Measurements from ENCODE around the gene GOLT1A. TPM values are rescaled to one million over a fixed set of nuclear protein-coding genes. Genes with fewer than 3 reads are reported as not detected.

Gene GOLT1A
- total RNA-seq, 2 experiments from 2014 or later, result not detected

GRCh38 chr1:204150702-204151551 is 62.9 kb downstream of the GOLT1A start:
- DNase-seq, result no peak
- peak overlapping the region; percentile 43 for H3K4me3 Mint-ChIP-seq
- POLR2A ChIA-PET, result no interaction called here

DNA sequence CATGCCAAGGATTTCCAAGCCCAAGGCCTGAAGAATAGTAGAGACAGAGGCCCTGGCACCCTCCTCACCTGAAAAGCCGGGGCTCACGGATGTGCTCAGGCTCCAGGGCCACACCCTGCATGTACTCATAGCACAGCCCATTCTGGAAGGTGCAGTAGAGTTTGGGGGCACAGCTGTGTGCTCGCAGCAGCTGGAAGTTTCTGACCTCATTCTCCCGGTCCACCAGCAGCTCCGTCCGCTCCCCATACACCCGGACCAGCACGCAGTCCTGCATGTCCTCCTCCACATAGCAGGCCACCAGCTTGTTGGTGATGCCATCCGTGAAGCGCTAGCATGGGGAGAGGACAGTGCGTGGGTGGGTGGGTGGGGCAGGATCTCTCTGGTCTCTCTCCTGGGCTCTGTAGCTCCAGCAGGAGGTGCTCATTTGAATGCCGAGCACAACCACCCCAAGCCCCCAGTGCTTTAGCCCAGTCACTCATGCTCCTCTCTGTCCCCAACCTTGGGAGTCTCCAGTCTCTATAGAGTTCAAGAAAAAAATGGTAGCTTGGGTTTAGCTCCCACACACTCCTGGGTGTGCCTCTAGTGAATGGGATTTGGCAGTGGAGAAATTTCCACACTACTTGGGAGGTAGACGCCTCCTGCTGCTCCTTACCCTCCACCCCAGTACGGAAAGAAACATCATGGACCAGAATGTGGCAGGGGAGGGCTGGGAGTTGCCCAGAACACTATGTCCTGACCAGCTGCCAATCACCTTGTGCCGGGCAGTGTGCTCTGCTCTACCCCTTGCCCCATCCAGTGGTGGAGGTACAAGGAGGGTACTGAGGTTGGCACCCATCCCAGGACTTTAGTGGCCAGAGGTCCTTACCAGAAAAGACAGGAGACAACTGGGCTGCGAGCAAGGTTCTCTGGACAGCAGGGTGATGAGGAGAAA is 63.9 kb downstream of the GOLT1A start:
- Mint-ChIP-seq H3K27me3 (peaks cover 19% of the 10 kb centered on the region), H3K9me3 (no peaks in the 10 kb centered on the region), H3K27ac (no peak overlapping the region), H3K4me1 (peaks cover 2% of the 10 kb centered on the region), H3K4me3 (peak overlapping the region; percentile 18), H3K36me3 (ENCODE audit: low read depth) (no peaks in the 10 kb centered on the region)
- DNase-seq, result no peak
- ChIA-PET POLR2A (no interaction called here), CTCF (interaction anchor here (1.6 kb wide), 1 partner anchor 13 kb away, joined by 5 read pairs; no protein-coding TSS in a partner anchor)

More at GRCh38 chr1:204150702-204151551, 62.9 kb downstream of the GOLT1A start:
- H3K27me3 Mint-ChIP-seq, result peaks cover 19% of the 10 kb centered on the region
- H3K36me3 Mint-ChIP-seq (ENCODE audit: low read depth), result no peaks in the 10 kb centered on the region
- peaks cover 2% of the 10 kb centered on the region for H3K4me1 Mint-ChIP-seq
- H3K9me3 Mint-ChIP-seq, result no peaks in the 10 kb centered on the region
- CTCF ChIA-PET, result interaction anchor here (0.6 to 1.6 kb wide), 2 partner anchors 12 to 292 kb away, joined by 3 to 5 read pairs; no protein-coding TSS in a partner anchor
- H3K27ac Mint-ChIP-seq, result no peak overlapping the region

GRCh38 chr1:204149107-204149506 is 64.7 kb downstream of the GOLT1A start:
- Mint-ChIP-seq H3K4me1 (peaks cover 2% of the 10 kb centered on the region), H3K9me3 (no peaks in the 10 kb centered on the region), H3K4me3 (no peak overlapping the region), H3K36me3 (ENCODE audit: low read depth) (no peaks in the 10 kb centered on the region), H3K27me3 (peaks cover 17% of the 10 kb centered on the region), H3K27ac (no peak overlapping the region)
- no peak for DNase-seq
- ChIA-PET CTCF (no interaction called here), POLR2A (no interaction called here)

Other genes starting within 250 kb of the GOLT1A start
- 1 to 10 TPM; 7.4 to 7.8 TPM for gene SOX13, start 140.9 kb downstream of the GOLT1A start, total RNA-seq
- under 1 TPM; 0.08 to 0.18 TPM for gene ETNK2, start 61.9 kb downstream of the GOLT1A start, total RNA-seq
- not detected for gene REN, start 47.7 kb downstream of the GOLT1A start, total RNA-seq
- gene KISS1, start 17.5 kb downstream of the GOLT1A start, total RNA-seq, result not detected
- gene PLEKHA6, start 145.9 kb upstream of the GOLT1A start, total RNA-seq, result not detected
- gene PPP1R15B, start 197.8 kb upstream of the GOLT1A start, total RNA-seq, result 10 to 100 TPM; 76.0 to 76.1 TPM